GDM1 (cell line): Measurements from ENCODE around the gene KANK4.
"Not testable (repeated sequence)": the region's sequence is repeated elsewhere in the genome, so short reads cannot be mapped to it uniquely, and the experiment has no call there.

Experiments used
- DNase-seq: peaks from one replicate; lab custom pipeline; 2025; lab: John Stamatoyannopoulos, UW

Gene KANK4

DNA sequence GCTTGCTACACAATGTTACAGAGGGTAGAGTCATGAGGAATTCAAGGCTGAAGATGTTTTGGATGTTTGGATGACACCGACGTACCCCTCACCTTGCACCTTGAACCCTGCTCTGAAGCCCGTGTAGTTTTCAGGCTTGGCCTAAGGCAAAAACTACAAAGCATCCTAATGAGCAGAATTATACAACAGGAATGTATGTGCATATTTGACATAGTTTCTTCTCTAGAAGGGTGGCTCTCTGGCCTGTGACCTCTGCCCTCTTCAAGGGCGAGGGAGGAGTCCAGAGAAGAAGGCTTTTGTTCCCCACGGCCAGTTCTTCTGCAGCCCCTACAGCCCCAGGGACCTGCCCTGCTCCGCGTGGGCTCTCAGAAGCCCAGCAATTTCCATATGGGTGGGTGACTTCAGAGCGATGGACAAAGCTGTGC lies 81.3 kb downstream of the KANK4 start:
- no peak for DNase-seq

- DNase-seq, result no peak
These were observed 81.9 kb downstream of the KANK4 start for GRCh38 chr1:62237361-62237760.

DNA sequence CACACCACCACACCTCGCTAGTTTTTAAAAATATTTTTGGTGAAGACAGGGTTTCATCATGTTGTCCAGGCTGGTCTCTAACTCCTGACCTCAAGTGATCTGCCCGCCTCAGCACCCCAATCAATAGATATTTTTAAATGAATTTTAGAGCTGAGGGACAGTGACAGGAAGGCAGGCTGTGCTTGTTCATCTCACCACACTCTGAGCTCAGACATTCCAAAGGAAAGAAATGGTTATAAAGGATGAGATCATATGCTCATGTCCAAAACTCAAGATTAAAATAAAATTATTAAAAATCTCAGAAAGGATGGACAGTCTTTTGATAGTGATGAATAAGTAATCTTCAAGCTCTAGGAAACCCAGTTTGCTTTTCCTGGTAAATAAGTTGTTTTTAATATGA lies 83.7 kb downstream of the KANK4 start:
- DNase-seq, result no peak

GRCh38 chr1:62234688-62235087 lies 84.5 kb downstream of the KANK4 start:
- DNase-seq, result no peak

GRCh38 chr1:62233926-62234450 lies 85.2 kb downstream of the KANK4 start:
- DNase-seq, result no peak

DNA sequence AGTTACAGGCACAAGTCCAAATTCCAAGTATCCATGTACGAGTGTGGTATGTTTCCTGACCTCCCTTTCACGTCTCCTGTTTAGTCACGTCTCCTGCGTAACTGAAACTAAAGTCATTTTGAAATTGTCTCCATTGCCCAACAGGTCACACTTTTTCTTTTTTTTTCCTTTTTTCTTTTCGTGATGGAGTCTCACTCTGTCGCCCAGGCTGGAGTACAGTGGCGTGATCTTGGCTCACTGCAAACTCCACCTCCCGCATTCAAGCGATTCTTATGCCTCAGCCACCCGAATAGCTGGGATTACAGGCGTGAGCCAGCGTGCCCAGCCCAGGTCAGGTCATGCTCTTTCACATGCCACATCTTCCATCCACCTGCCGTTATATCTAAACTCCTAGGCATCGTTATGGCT lies 86.4 kb downstream of the KANK4 start:
- DNase-seq, result no peak

GRCh38 chr1:62230718-62231117 lies 88.5 kb downstream of the KANK4 start:
- no peak for DNase-seq

GRCh38 chr1:62229932-62230331 lies 89.3 kb downstream of the KANK4 start:
- no peak for DNase-seq

DNA sequence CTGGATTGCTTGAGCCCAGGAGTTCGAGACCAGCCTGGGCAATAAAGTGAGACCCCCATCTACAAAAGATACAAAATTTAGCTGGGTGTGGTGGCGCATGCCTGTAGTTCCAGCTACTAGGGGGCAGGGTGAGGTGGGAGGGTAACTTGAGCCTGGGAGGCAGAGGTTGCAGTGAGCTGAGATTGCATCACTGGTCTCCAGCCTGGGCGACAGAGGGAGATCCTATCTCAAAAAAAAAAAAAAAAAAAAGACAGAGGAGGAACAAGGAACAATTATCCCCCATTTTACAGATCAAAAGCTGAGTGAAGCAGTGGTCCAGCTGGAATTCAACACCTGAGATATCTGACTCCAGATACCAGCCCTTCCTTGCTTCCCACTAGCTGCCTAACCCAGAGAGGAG lies 89.8 kb downstream of the KANK4 start:
- DNase-seq, result no peak

GRCh38 chr1:62228883-62229187 lies 90.4 kb downstream of the KANK4 start:
- DNase-seq, result no peak

DNA sequence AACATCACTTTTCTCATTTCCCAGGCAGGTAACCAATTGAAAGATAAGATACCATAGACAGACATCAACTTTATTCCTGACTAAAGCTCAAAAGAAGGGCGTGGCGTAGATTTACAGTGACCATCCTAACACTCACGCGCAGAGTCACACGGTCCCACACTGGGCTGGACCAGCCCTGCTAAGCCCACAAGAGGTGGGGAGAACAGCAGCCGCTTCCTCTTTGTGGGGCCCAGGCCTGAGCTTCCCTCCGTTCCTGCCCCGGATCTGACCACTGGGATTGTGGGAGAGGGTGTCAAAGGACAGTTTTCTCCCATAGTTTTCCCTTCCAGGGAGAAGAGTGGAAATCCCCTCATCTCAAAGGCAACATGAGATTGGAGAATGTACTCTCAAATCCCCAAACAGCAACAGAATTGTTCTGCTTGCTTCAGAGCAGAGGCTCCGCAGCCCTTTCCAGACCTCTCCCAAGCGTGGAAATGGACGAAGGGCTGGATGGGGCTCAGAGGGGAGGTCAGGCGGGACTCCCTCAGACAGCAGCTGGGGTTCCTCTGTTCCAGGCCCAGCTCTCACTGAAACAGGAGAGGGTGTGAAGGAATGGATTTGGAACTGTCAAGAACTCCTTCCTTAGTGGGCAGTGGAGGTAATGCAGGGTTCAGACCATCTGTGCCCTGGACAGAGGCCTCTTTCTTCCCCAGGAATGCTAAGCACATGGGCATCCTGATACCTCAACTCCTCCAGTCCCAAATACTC lies 90.9 kb downstream of the KANK4 start:
- DNase-seq, result no peak

DNA sequence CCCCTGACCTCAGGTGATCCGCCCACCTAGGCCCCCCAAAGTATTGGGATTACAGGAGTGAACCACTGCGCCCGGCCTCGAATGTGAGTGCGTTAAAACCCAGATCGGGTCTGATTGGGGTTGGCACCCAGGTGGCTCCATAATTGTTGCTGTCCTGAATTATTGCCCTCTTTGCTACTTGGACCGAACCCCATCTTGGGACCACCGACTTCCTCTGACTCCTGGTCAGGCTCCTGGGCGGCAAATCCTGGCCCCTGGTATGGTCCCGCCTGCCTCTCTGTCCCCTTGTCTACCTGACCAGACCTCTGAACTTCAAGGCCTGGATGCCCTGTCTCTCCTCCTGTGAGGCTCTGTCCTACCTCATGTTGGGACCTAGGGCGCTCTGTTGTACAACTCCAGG lies 91.7 kb downstream of the KANK4 start:
- no peak for DNase-seq

DNA sequence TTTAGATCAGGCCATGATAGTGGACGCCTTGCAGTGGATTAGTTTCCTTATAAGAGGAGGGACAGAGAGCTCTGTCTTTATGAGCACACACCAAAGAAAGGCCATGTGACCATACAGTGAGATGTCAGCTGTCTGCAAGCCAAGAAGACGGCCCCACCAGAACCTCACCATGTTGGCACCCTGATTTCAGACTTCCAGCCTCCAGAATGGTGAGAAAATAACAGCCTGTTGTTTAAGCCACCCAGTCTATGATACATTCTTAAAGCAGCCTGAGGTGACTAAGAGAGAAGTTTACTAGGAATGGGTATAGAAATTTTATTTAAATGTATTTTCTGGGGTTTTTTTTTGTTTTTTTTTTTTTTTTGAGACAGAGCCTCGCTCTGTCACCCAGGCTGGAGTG lies 95.1 kb downstream of the KANK4 start:
- no peak for DNase-seq

GRCh38 chr1:62222321-62222720 lies 96.9 kb downstream of the KANK4 start:
- DNase-seq, result no peak

DNA sequence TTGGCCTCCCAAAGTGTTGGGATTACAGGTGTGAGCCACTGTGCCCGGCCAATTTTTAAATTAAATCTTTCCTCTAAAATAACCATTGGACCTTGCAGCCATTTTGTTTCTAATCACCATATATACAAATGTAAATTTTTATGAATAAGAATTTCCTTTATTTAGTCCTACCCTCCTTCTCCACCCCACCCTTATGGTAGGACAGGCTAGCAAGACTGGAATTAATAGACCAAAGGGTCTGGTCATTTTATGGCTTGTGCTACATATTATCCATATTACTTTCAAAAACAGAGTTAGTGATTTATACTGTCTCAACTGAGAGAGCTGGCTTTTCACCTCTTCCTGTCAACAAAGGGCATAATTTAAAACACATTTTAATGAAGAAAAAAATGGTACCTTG lies 98.1 kb downstream of the KANK4 start:
- DNase-seq, result no peak

- DNase-seq, result not testable (repeated sequence)
These were observed 98.8 kb downstream of the KANK4 start for GRCh38 chr1:62220456-62220855.

- DNase-seq, result no peak
These were observed 100.6 kb downstream of the KANK4 start for GRCh38 chr1:62218604-62219003.

- no peak for DNase-seq
These were observed 105.9 kb downstream of the KANK4 start for GRCh38 chr1:62213075-62213914.

- no peak for DNase-seq
These were observed 106.8 kb downstream of the KANK4 start for GRCh38 chr1:62212411-62212810.

DNA sequence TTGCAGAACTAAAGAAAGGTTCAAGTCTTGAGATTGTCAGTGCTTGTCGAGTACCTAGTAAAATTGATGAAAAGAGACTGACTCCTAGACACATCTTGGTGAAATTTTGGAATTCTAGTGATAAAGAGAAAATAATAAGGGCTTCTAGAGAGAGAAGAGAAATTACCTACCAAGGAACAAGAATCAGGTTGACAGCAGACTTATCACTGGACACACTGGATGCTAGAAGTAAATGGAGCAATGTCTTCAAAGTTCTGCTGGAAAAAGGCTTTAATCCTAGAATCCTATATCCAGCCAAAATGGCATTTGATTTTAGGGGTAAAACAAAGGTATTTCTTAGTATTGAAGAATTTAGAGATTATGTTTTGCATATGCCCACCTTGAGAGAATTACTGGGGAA lies 108.3 kb downstream of the KANK4 start:
- no peak for DNase-seq

- DNase-seq, result no peak
These were observed 109.2 kb downstream of the KANK4 start for GRCh38 chr1:62209931-62210595.

- DNase-seq, result no peak
These were observed 110.3 kb downstream of the KANK4 start for GRCh38 chr1:62208970-62209369.

GRCh38 chr1:62208087-62208486 lies 111.1 kb downstream of the KANK4 start:
- DNase-seq, result no peak
